Heart left ventricle (tissue), 16 donors: ENCODE results near the gene FNTB. TPM values are rescaled to one million over a fixed set of nuclear protein-coding genes. Genes with fewer than 3 reads are reported as not detected.

Experiments used
- ATAC-seq, 4 donors: fragments of 200-7000 bp; cut with Tn5 transposase; one replicate each; pipeline ENCODE4 v1.9.1; 2020 to 2022; ENCODE audit warnings: moderate library complexity in 4 of 4, mild to moderate bottlenecking in 3 of 4, moderate number of reproducible peaks in 1 of 4
- DNase-seq, 5 donors: peaks; one replicate each; pipeline ENCODE4 v3.0.0-alpha.2; 2020
- H3K27ac ChIP-seq, 12 donors: fragments of 200-600 bp; sonication (generic) in 4 of 12; one replicate each; pipeline versions ENCODE4 v1.5.0 to v1.8.0; 2016 to 2022; ENCODE audit warnings: mild to moderate bottlenecking in 2 of 12
- H3K27me3 ChIP-seq, 9 donors: fragments of 200-600 bp; sonication (generic) in 2 of 9; one replicate each; pipeline versions ENCODE4 v1.5.1 to v1.8.0; 2016 to 2022; ENCODE audit warnings: mild to moderate bottlenecking in 3 of 9
- H3K36me3 ChIP-seq, 9 donors: fragments of 200-600 bp; sonication (generic) in 2 of 9; one replicate each; pipeline versions ENCODE4 v1.5.0 to v1.8.0; 2018 to 2022; ENCODE audit warnings: mild to moderate bottlenecking in 2 of 9
- H3K4me1 ChIP-seq, 12 donors: fragments of 200-600 bp; sonication (generic) in 4 of 12; one replicate each; pipeline versions ENCODE4 v1.5.0 to v1.8.0; 2016 to 2022; ENCODE audit warnings: mild to moderate bottlenecking in 3 of 12
- H3K4me3 ChIP-seq, 12 donors: fragments of 200-600 bp; sonication (generic) in 4 of 12; one replicate each; pipeline versions ENCODE4 v1.5.0 to v1.8.0; 2017 to 2022; ENCODE audit warnings: mild to moderate bottlenecking in 9 of 12, moderate library complexity in 4 of 12
- H3K9me3 ChIP-seq, 12 donors: fragments of 200-600 bp; sonication (generic) in 4 of 12; one replicate each; pipeline versions ENCODE4 v1.5.0 to v1.8.0; 2016 to 2022; ENCODE audit warnings: mild to moderate bottlenecking in 1 of 12
- CTCF ChIP-seq, 12 donors: fragments of 200-600 bp; sonication (generic) in 4 of 12; IDR thresholded peaks; one replicate each; pipeline versions ENCODE4 v1.5.0 to v1.8.0; 2018 to 2022; ENCODE audit warnings: antibody characterized with exemption in 12 of 12, mild to moderate bottlenecking in 5 of 12
- POLR2A ChIP-seq, 2 donors: fragments of 450-650 bp; IDR thresholded peaks; one replicate each; pipeline ENCODE4 v1.6.1; 2017; ENCODE audit warnings: antibody characterized with exemption in 2 of 2, mild to moderate bottlenecking in 2 of 2, moderate library complexity in 2 of 2
- WGBS, 4 donors: extraction: QIAGEN DNeasy Blood & Tissue Kit in 2 of 4; methylation state at CpG; one replicate each; pipeline versions ENCODE4 v1.1.5 to v1.1.7; 2013 to 2018; 5-methylcytosine and 5-hydroxymethylcytosine counted together
- intact Hi-C, 10 donors: fragments of 100-400 bp; cut with DNase I; formaldehyde crosslinking; loops; one replicate each; pipeline versions ENCODE4 v1.11.1 to v1.14.2; 2022
- polyA plus RNA-seq, 2 donors: library from polyadenylated mRNA; stranded (reverse); fragments of 200-250 nt; gene quantifications; one replicate each; pipeline ENCODE4 v1.2.3, GENCODE V29; 2013
- total RNA-seq, 9 donors: library from RNA; depleted of rRNA in 2 of 9; stranded (reverse); fragments of >200 nt in 2 of 9; fragmentation: NEBNext Ultra II Directional in 3 of 9; extraction: Animal tissue kit (Norgen Biotek cat#: 25700) in 3 of 9; gene quantifications; one replicate each; pipeline versions ENCODE4 v1.1.0 to v1.2.4, GENCODE V29; 2016 to 2023
- donor health status: ischemic (EF 13 %, LVEDD 7.1; RV severe dilation, severe dysfunction).
- donor health status: healthy with polysubstance abuse.
- donor health status: DM: no; HTN: yes; CAD: no.
- donor health status: DM: no; HTN: no; CAD: no.
- donor health status: ischemic (EF 25% LVEDD 6.9; RV normal size, moderate dysfunction).
- donor health status: ischemic (EF 25% LVEDD 5.7; RV mildly dilated, moderate dysfunction).
- donor health status: healthy.
- donor health status: DM: yes; HTN: yes; CAD: no.
- donor health status: ischemic (EF 35%, LVEDD 5.7; RV mildly dilated, moderate dysfunction).
- donor health status: nonischemic (EF 11% LVEDD 7.7; RV severe dilation, severe dysfunction).
- donor health status: DM: yes; HTN: yes; CAD: no.
- donor health status: PGD.
- donor health status: ischemic (EF 29% LVEDD 5.4; RV normal size, mild dysfunction).
- donor health status: nonischemic (EF 23%, LVEDD 6.1; RV moderate dilation, normal function).

FNTB gene
- total and polyA plus RNA-seq, 11 donors: 10.5 to 22.5 (median 16.7) TPM

GRCh38 chr14:64956697-64957406 lies 29.8 kb upstream of the FNTB start:
- DNase-seq: no peak
- Histone ChIP-seq H3K4me3 (no peak overlapping the region), H3K36me3 (peaks cover 0 to 3% (median 0%) of the 10 kb centered on the region in 9 donors), H3K9me3 (no peaks in the 10 kb centered on the region), H3K27me3 (no peaks in the 10 kb centered on the region), H3K4me1 (peaks cover 0 to 33% (median 6%) of the 10 kb centered on the region in 12 donors), H3K27ac (no peak overlapping the region)
- TF ChIP-seq CTCF (IDR thresholded peaks at IDR 0.05) (no peak), POLR2A (IDR thresholded peaks at IDR 0.05) (no peak)
- WGBS, 4 donors: 85 to 92% (median 88%) methylated on average over 8 of the region's 8 CpGs
- no peak for ATAC-seq
- intact Hi-C loops: no loop called here

- DNase-seq (no peak), ATAC-seq (no peak)
- Histone ChIP-seq H3K4me1 (peaks cover 0 to 20% (median 4%) of the 10 kb centered on the region in 12 donors), H3K4me3 (no peak overlapping the region), H3K27ac (no peak overlapping the region), H3K27me3 (no peaks in the 10 kb centered on the region), H3K36me3 (peaks cover 0 to 3% (median 0%) of the 10 kb centered on the region in 9 donors), H3K9me3 (no peaks in the 10 kb centered on the region)
- 80 to 95% (median 89%) methylated on average over 1 to 2 of the region's 2 CpGs for WGBS, 4 donors
- TF ChIP-seq CTCF (IDR thresholded peaks at IDR 0.05) (no peak), POLR2A (IDR thresholded peaks at IDR 0.05) (no peak)
- intact Hi-C loops: no loop called here
Measured at GRCh38 chr14:64958201-64958600, 28.5 kb upstream of the FNTB start.

- peaks cover 0 to 15% (median 2%) of the 10 kb centered on the region in 12 donors for H3K4me1 ChIP-seq
- DNase-seq: no peak
- WGBS, 4 donors: 85 to 96% (median 92%) methylated on average over 5 of the region's 5 CpGs
- no peaks in the 10 kb centered on the region for H3K9me3 ChIP-seq
- no peaks in the 10 kb centered on the region for H3K27me3 ChIP-seq
- intact Hi-C loops: no loop called here
- ATAC-seq: no peak
- H3K27ac ChIP-seq: no peak overlapping the region
- no peak for TF ChIP-seq POLR2A (IDR thresholded peaks at IDR 0.05)
- no peak for TF ChIP-seq CTCF (IDR thresholded peaks at IDR 0.05)
- peaks cover 0 to 3% (median 0%) of the 10 kb centered on the region in 9 donors for H3K36me3 ChIP-seq
- no peak overlapping the region for H3K4me3 ChIP-seq
Measured at GRCh38 chr14:64958743-64959142, 28.0 kb upstream of the FNTB start.

GRCh38 chr14:64960762-64961276 lies 25.9 kb upstream of the FNTB start:
- H3K9me3 ChIP-seq: no peaks in the 10 kb centered on the region
- intact Hi-C loops: no loop called here
- no peaks in the 10 kb centered on the region for H3K27me3 ChIP-seq
- TF ChIP-seq POLR2A (IDR thresholded peaks at IDR 0.05) (no peak), CTCF (IDR thresholded peaks at IDR 0.05) (no peak)
- H3K4me3 ChIP-seq: no peak overlapping the region
- peak in 3 of 4 donors; percentile 28 to 53 (median 49) for ATAC-seq
- peaks cover 0 to under 1% (median 0%) of the 10 kb centered on the region in 9 donors for H3K36me3 ChIP-seq
- H3K4me1 ChIP-seq: peaks cover 0 to 15% (median 2%) of the 10 kb centered on the region in 12 donors
- WGBS, 4 donors: 50 to 72% (median 60%) methylated on average over 5 of the region's 5 CpGs
- no peak for DNase-seq
- H3K27ac ChIP-seq: no peak overlapping the region
